Measurements from ENCODE around the gene MYO1D. TPM values are rescaled to one million over a fixed set of nuclear protein-coding genes. Genes with fewer than 3 reads are reported as not detected.

Gene MYO1D
- total and polyA plus RNA-seq, 4 donors: 4.5 to 22.9 (median 13.3) TPM

DNA sequence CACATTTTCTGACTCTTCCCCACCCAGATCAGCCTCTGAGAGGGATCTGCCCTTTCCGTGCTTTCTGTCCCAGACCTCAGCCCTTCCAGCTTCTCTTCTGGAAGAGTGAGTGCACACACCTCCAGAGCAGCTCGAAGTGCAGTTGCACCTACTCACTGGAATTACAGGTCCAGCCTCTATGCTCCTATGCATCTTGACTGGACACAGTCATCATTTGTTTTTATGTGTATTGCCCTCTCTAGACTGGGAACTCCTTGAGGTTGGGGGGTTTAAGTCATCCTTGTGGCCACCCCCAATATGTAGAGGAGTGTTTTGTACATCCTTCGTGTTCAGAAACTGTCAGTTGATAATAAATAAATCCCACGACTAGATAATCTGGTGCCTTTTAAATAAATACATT, 308.2 kb downstream of the MYO1D start (continued):
- TF ChIP-seq REST (IDR thresholded peaks at IDR 0.05) (no peak), GABPA (IDR thresholded peaks at IDR 0.05 in 1 of 2, conservative IDR thresholded peaks at IDR 0.05 in 1 of 2) (no peak), SP1 (IDR thresholded peaks at IDR 0.05) (no peak), NR2F2 (IDR thresholded peaks at IDR 0.05) (no peak), JUND (IDR thresholded peaks at IDR 0.05) (no peak), HNF4G (IDR thresholded peaks at IDR 0.05) (no peak), TAF1 (conservative IDR thresholded peaks at IDR 0.05) (no peak), FOXA1 (IDR thresholded peaks at IDR 0.05) (no peak), HNF4A (conservative IDR thresholded peaks at IDR 0.05) (no peak), FOXA2 (IDR thresholded peaks at IDR 0.05) (no peak)
- TF ChIP-seq, protein P1, sequence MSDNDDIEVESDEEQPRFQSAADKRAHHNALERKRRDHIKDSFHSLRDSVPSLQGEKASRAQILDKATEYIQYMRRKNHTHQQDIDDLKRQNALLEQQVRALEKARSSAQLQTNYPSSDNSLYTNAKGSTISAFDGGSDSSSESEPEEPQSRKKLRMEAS (IDR thresholded peaks at IDR 0.05): no peak

GRCh38 chr17:32567511-32567910, 309.4 kb downstream of the MYO1D start:
- H3K36me3 ChIP-seq (ENCODE audit: control insufficient read depth in 4 of 4, insufficient read depth in 3 of 4, low read depth in 1 of 4, low read length in 3 of 4): no peaks in the 10 kb centered on the region
- DNase-seq (ENCODE audit: low spot score): no peak
- no peak for TF ChIP-seq FOXA2 (IDR thresholded peaks at IDR 0.05)
- TF ChIP-seq, protein P2, sequence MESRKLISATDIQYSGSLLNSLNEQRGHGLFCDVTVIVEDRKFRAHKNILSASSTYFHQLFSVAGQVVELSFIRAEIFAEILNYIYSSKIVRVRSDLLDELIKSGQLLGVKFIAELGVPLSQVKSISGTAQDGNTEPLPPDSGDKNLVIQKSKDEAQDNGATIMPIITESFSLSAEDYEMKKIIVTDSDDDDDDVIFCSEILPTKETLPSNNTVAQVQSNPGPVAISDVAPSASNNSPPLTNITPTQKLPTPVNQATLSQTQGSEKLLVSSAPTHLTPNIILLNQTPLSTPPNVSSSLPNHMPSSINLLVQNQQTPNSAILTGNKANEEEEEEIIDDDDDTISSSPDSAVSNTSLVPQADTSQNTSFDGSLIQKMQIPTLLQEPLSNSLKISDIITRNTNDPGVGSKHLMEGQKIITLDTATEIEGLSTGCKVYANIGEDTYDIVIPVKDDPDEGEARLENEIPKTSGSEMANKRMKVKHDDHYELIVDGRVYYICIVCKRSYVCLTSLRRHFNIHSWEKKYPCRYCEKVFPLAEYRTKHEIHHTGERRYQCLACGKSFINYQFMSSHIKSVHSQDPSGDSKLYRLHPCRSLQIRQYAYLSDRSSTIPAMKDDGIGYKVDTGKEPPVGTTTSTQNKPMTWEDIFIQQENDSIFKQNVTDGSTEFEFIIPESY (IDR thresholded peaks at IDR 0.05): no peak
- TF ChIP-seq RAD21 (IDR thresholded peaks at IDR 0.05): no peak
- no peak for TF ChIP-seq RXRA (IDR thresholded peaks at IDR 0.05)
- TF ChIP-seq FOXA1 (IDR thresholded peaks at IDR 0.05): no peak
- TF ChIP-seq YY1 (IDR thresholded peaks at IDR 0.05): no peak
- TF ChIP-seq HNF4G (IDR thresholded peaks at IDR 0.05): no peak
- no peak for TF ChIP-seq REST (IDR thresholded peaks at IDR 0.05)
- no peak for TF ChIP-seq EGR1 (IDR thresholded peaks at IDR 0.05; ENCODE audit: low read depth in 2 of 2)
- no peak for TF ChIP-seq TAF1 (conservative IDR thresholded peaks at IDR 0.05)
- TF ChIP-seq SP1 (IDR thresholded peaks at IDR 0.05): no peak
- TF ChIP-seq, protein P1 (IDR thresholded peaks at IDR 0.05): no peak
- no peak for TF ChIP-seq NR2F2 (IDR thresholded peaks at IDR 0.05)
- no peak for TF ChIP-seq JUND (IDR thresholded peaks at IDR 0.05)
- TF ChIP-seq, protein P3, sequence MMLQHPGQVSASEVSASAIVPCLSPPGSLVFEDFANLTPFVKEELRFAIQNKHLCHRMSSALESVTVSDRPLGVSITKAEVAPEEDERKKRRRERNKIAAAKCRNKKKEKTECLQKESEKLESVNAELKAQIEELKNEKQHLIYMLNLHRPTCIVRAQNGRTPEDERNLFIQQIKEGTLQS (IDR thresholded peaks at IDR 0.05): no peak
- TF ChIP-seq HNF4A (conservative IDR thresholded peaks at IDR 0.05): no peak
- H3K27ac ChIP-seq (ENCODE audit: low read depth in 1 of 2, low read length in 2 of 2): no peak overlapping the region
- H3K4me1 ChIP-seq (ENCODE audit: control insufficient read depth in 4 of 4, insufficient read depth in 4 of 4, low read length in 3 of 4): no peaks in the 10 kb centered on the region
- no peaks in the 10 kb centered on the region for H3K9me3 ChIP-seq (ENCODE audit: control insufficient read depth in 4 of 4, low read length in 3 of 4)
- no peak overlapping the region for H3K9ac ChIP-seq (ENCODE audit: low read depth in 1 of 2, low read length in 2 of 2)
- H3K27me3 ChIP-seq (ENCODE audit: control insufficient read depth in 4 of 4, insufficient read depth in 4 of 4, low read length in 3 of 4): no peaks in the 10 kb centered on the region
- no peak overlapping the region for H3K4me3 ChIP-seq (ENCODE audit: low read depth in 1 of 3, low read length in 3 of 3)
- WGBS: 94% methylated on average over 4 of the region's 4 CpGs

Measured in liver (tissue), 9 donors.